ENCODE results near the gene BCHE. TPM values are rescaled to one million over a fixed set of nuclear protein-coding genes. Genes with fewer than 3 reads are reported as not detected.

Gene BCHE
- total and polyA plus RNA-seq, 2 donors (not counting 1 experiment from before 2014, with no cell fraction given): 5.8 to 34.7 TPM

DNA sequence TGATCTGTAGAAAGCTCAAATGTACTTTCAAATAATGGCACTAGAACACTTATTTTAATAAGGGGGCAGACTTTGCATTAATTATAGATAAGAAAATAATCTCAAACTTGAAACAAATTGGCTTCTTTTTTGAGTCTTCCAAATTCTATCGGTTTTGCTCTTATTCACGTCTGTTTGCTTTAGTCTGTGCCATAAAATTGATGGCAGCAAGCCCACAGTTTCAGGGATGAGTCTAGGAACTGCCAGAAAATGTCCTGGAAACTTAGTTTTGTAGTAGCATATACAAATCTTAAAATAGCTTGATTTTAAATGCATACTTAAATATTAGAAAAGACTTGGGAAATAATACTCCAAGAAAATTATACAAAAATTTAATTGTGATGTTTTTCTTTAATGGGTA, 39.7 kb downstream of the BCHE start:
- H3K4me3 ChIP-seq (replicated peaks in 1 of 4; ENCODE audit: control extremely low read depth in 1 of 4, insufficient read depth in 1 of 4, low read depth in 3 of 4, low read length in 4 of 4): no peak overlapping the region
- no peaks in the 10 kb centered on the region for H3K27me3 ChIP-seq (ENCODE audit: control insufficient read depth, insufficient read depth, low read length)
- TF ChIP-seq EZH2 (IDR thresholded peaks at IDR 0.05; ENCODE audit: low read length, missing control alignments): no peak
- TF ChIP-seq, protein P1, sequence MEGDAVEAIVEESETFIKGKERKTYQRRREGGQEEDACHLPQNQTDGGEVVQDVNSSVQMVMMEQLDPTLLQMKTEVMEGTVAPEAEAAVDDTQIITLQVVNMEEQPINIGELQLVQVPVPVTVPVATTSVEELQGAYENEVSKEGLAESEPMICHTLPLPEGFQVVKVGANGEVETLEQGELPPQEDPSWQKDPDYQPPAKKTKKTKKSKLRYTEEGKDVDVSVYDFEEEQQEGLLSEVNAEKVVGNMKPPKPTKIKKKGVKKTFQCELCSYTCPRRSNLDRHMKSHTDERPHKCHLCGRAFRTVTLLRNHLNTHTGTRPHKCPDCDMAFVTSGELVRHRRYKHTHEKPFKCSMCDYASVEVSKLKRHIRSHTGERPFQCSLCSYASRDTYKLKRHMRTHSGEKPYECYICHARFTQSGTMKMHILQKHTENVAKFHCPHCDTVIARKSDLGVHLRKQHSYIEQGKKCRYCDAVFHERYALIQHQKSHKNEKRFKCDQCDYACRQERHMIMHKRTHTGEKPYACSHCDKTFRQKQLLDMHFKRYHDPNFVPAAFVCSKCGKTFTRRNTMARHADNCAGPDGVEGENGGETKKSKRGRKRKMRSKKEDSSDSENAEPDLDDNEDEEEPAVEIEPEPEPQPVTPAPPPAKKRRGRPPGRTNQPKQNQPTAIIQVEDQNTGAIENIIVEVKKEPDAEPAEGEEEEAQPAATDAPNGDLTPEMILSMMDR (conservative IDR thresholded peaks at IDR 0.05 in 1 of 2, IDR thresholded peaks at IDR 0.05 in 1 of 2; ENCODE audit: low read depth in 1 of 2, low read length in 2 of 2): no peak
- H2AFZ ChIP-seq (ENCODE audit: low read length): no peak overlapping the region
- no peaks in the 10 kb centered on the region for H3K79me2 ChIP-seq (ENCODE audit: control insufficient read depth, insufficient read depth, low read length)
- no peaks in the 10 kb centered on the region for H4K20me1 ChIP-seq (ENCODE audit: control insufficient read depth, extremely low read depth, insufficient read depth, low read length)
- no peak for DNase-seq (ENCODE audit: low read depth in 2 of 2)
- H3K4me1 ChIP-seq (ENCODE audit: control insufficient read depth, extremely low read depth, insufficient read depth, low read length): no peaks in the 10 kb centered on the region
- no peak overlapping the region for H3K9ac ChIP-seq (ENCODE audit: insufficient read depth, low read length)
- no peak overlapping the region for H3K27ac ChIP-seq (ENCODE audit: insufficient read depth, low read length)
- H3K36me3 ChIP-seq (ENCODE audit: control insufficient read depth, insufficient read depth, low read length): no peaks in the 10 kb centered on the region
- H3K9me3 ChIP-seq (ENCODE audit: control insufficient read depth, insufficient read depth, low read depth, low read length): no peaks in the 10 kb centered on the region
- no peak overlapping the region for H3K4me2 ChIP-seq (ENCODE audit: extremely low read depth, insufficient read depth, low read length)

DNA sequence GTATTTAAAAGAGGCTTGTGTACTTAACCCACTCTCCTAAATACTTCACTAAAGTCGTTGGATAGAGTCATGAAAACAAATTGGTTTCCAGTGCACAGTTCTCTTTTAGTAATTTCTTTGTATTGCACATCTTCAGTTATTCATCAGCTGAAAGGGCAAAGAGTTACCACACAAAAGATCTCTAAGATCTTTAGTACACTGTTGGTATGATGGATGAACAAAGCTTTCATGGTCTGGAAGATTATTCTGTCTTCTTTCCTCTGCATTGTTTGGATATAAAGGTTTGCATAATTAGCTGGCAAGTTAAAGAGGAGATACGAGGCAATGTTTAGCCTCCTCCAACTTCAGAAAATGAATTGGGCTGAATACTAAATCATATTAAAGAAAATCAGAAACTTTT, 40.5 kb downstream of the BCHE start:
- Histone ChIP-seq H3K27me3 (ENCODE audit: control insufficient read depth, insufficient read depth, low read length) (no peaks in the 10 kb centered on the region), H4K20me1 (ENCODE audit: control insufficient read depth, extremely low read depth, insufficient read depth, low read length) (no peaks in the 10 kb centered on the region), H3K4me1 (ENCODE audit: control insufficient read depth, extremely low read depth, insufficient read depth, low read length) (no peaks in the 10 kb centered on the region), H3K36me3 (ENCODE audit: control insufficient read depth, insufficient read depth, low read length) (no peaks in the 10 kb centered on the region), H3K9me3 (ENCODE audit: control insufficient read depth, insufficient read depth, low read depth, low read length) (no peaks in the 10 kb centered on the region), H3K27ac (ENCODE audit: insufficient read depth, low read length) (no peak overlapping the region), H2AFZ (ENCODE audit: low read length) (no peak overlapping the region), H3K9ac (ENCODE audit: insufficient read depth, low read length) (no peak overlapping the region), H3K4me3 (replicated peaks in 1 of 4; ENCODE audit: control extremely low read depth in 1 of 4, insufficient read depth in 1 of 4, low read depth in 3 of 4, low read length in 4 of 4) (no peak overlapping the region), H3K4me2 (ENCODE audit: extremely low read depth, insufficient read depth, low read length) (no peak overlapping the region), H3K79me2 (ENCODE audit: control insufficient read depth, insufficient read depth, low read length) (no peaks in the 10 kb centered on the region)
- no peak for DNase-seq (ENCODE audit: low read depth in 2 of 2)
- TF ChIP-seq EZH2 (IDR thresholded peaks at IDR 0.05; ENCODE audit: low read length, missing control alignments): no peak
- TF ChIP-seq, protein P1 (conservative IDR thresholded peaks at IDR 0.05 in 1 of 2, IDR thresholded peaks at IDR 0.05 in 1 of 2; ENCODE audit: low read depth in 1 of 2, low read length in 2 of 2): no peak

DNA sequence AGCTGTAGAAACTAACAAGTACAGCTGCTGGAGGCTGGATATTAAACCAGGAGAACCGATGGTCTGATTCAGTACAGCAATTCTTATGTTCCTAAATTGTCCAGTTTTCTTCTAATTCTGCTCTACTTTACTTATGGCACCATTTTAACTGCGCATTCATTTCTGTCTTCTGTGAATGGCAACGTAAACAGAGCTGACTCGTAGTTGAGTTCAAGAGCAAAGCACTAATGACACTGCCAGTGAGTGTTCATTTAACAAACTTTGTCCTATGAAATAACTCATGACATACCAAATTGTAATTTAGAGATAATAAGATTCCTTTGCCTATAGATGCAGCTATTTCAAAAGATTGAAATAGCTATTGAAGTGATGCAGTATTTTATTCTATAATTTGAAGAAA, 48.7 kb downstream of the BCHE start:
- Histone ChIP-seq H3K4me2 (ENCODE audit: extremely low read depth, insufficient read depth, low read length) (no peak overlapping the region), H3K36me3 (ENCODE audit: control insufficient read depth, insufficient read depth, low read length) (no peaks in the 10 kb centered on the region), H3K9ac (ENCODE audit: insufficient read depth, low read length) (no peak overlapping the region), H3K9me3 (ENCODE audit: control insufficient read depth, insufficient read depth, low read depth, low read length) (no peaks in the 10 kb centered on the region), H3K4me3 (replicated peaks in 1 of 4; ENCODE audit: control extremely low read depth in 1 of 4, insufficient read depth in 1 of 4, low read depth in 3 of 4, low read length in 4 of 4) (no peak overlapping the region), H3K4me1 (ENCODE audit: control insufficient read depth, extremely low read depth, insufficient read depth, low read length) (no peaks in the 10 kb centered on the region), H4K20me1 (ENCODE audit: control insufficient read depth, extremely low read depth, insufficient read depth, low read length) (no peaks in the 10 kb centered on the region), H3K27ac (ENCODE audit: insufficient read depth, low read length) (no peak overlapping the region), H3K27me3 (ENCODE audit: control insufficient read depth, insufficient read depth, low read length) (no peaks in the 10 kb centered on the region), H3K79me2 (ENCODE audit: control insufficient read depth, insufficient read depth, low read length) (no peaks in the 10 kb centered on the region), H2AFZ (ENCODE audit: low read length) (no peak overlapping the region)
- DNase-seq (ENCODE audit: low read depth in 2 of 2): no peak
- TF ChIP-seq, protein P1 (conservative IDR thresholded peaks at IDR 0.05 in 1 of 2, IDR thresholded peaks at IDR 0.05 in 1 of 2; ENCODE audit: low read depth in 1 of 2, low read length in 2 of 2): no peak
- no peak for TF ChIP-seq EZH2 (IDR thresholded peaks at IDR 0.05; ENCODE audit: low read length, missing control alignments)

All from fibroblast of lung (primary cell).